Superior temporal gyrus (tissue), 1 donor: ENCODE data around the gene KIF16B.
A peak's percentile ranks its signal among the peaks of the same experiment; 100 is the strongest.
"Not testable (repeated sequence)": the region's sequence is repeated elsewhere in the genome, so short reads cannot be mapped to it uniquely, and the experiment has no call there.

Experiments
- DNase-seq: peaks from one replicate; pipeline ENCODE4 v3.0.0-alpha.2; 2016; ENCODE audit errors: extremely low spot score

The KIF16B gene

GRCh38 chr20:16522651-16523050, 50.6 kb downstream of the KIF16B start:
- DNase-seq = not testable (repeated sequence)

DNA sequence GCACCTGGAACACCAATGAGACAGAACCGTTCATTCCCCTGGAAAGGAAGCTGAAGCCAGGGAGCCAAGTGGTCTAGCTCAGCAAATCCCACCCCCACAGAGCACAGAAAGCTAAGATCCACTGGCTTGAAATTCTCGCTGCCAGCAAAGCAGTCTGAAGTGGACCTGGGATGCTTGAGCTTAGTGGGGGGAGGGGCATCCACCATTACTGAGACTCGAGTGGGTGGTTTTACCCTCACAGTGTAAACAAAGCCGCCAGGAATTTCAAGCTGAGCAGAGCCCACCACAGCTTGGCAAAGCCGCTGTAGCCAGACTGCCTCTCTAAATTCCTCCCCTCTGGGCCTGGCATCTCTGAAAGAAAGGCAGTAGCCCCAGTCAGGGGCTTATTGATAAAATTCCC, 53.1 kb downstream of the KIF16B start:
- no peak for DNase-seq

DNA sequence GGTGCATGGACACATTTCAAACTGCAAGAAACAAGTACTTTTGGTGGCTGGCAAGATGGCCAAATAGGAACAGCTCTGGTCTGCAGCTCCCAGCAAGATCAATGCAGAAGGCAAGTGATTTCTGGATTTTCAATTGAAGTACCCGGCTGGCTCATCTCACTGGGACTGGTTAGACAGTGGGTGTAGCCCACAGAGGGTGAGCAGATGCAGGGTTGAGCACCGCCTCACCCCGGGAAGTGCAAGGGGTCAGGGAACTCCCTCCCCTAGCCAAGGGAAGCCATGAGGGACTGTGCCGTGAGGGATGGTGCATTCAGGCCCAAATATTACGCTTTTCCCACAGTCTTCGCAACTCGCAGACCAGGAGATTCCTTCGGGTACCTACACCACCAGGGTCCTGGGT, 53.6 kb downstream of the KIF16B start:
- DNase-seq = not testable (repeated sequence)

DNA sequence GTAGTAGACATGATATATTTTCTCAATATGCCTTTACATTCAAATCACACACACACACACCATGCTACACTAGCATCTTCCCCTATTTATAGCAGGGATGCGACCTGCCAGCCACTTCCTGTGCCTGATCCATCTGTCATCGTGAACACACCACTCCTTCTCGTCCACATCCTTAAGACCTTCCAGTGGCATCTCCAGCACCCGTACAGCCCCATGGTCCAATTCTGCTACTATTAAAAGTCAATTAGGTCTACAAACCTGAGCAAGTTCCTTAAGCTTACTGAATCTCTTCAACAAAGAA, 54.5 kb downstream of the KIF16B start:
- no peak for DNase-seq

GRCh38 chr20:16517946-16518783, 55.1 kb downstream of the KIF16B start:
- DNase-seq = peak; percentile 69

- no peak for DNase-seq
Measured at GRCh38 chr20:16516794-16517193, 56.5 kb downstream of the KIF16B start.

GRCh38 chr20:16515046-16515445, 58.2 kb downstream of the KIF16B start:
- DNase-seq = no peak

GRCh38 chr20:16514140-16514539, 59.1 kb downstream of the KIF16B start:
- no peak for DNase-seq

GRCh38 chr20:16505894-16506293, 67.4 kb downstream of the KIF16B start:
- no peak for DNase-seq

DNA sequence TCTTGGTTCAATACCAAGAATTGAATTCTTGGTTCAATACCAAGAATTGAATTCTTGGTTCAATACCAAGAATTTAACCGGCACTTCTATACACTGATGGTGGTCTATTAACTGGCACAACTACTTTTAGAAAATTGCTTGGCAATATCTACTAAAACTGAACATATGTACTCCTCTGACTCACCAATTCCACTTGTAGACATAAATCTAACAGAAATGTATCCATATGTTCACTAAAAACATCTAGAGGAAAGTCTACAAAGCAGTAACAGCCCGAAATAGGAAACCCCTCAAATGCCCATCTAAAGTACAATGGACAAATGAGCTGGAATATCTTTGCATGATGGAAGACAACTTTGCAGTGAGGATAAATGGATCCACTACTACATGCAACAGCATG, 71.9 kb downstream of the KIF16B start:
- DNase-seq = no peak

DNA sequence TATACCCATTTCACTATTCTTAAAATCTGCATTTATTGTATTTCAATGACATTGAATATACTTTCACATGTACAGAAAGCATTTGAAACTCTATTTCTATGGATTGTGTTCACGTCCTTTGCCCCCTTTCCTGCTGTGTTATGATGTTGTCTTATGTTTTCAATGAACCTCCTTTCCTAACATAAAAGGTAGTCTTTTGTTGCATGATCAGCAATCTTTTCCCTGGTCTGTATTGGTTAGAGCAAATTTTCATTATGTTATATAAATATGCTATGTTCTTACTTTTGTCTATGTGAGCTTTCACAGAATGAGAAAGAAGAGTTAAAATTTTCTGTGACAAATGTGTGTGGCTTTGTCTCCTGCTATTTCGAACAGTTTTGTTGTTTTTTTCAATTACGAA, 73.1 kb downstream of the KIF16B start:
- no peak for DNase-seq

DNA sequence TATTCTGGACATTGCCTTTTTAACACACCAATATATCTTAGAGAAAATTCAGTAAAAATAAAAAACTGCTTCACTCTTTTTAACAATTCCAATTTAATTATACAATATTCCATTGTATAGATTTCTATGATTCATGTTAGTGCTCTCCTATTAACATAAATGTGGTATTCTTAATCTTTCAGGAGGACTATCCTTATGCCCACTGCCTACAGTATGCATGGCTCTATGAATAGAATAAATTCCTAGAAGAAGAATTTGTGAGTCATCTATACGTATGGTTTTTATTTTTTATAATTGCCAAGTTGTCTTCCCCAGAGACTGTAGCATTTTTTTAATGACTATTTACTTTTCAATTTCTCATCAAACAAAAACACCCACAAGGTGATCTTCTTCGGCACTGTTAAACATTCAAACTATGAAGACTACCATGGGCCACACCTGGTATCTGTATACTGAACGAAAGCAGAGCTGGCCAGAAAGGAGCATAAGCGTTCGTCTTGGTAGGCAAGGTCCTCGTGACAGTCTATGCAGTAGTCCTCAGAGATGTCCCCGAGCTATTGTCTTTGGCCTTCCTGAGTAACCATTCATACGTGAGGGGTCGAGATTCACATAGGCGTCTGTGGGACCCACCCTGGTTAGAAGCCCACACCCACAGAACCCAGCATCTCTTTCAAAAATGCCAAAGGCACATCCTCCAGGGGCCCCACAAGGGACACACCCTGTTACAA, 74.6 kb downstream of the KIF16B start:
- DNase-seq = no peak

- DNase-seq = no peak
Measured at GRCh38 chr20:16497896-16498295, 75.4 kb downstream of the KIF16B start.

DNA sequence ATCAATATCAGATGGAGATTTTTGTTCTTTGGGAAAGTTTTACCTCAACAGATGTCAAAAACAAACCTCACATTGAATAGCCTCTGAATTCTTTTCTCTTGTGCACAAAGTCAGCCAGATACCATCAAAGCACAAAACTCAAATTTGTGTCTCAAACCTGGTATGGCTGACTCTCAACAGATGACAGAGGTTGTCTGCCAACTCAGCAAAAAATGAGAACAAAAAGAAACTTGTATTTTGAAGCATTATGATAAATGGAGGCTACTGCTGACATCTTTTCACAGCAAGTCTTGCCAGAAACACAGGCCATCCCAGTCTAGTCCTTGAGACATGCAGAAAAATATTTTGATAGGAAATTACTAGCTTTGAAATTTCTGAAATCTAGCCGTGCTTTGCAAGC, 79.8 kb downstream of the KIF16B start:
- DNase-seq = no peak

DNA sequence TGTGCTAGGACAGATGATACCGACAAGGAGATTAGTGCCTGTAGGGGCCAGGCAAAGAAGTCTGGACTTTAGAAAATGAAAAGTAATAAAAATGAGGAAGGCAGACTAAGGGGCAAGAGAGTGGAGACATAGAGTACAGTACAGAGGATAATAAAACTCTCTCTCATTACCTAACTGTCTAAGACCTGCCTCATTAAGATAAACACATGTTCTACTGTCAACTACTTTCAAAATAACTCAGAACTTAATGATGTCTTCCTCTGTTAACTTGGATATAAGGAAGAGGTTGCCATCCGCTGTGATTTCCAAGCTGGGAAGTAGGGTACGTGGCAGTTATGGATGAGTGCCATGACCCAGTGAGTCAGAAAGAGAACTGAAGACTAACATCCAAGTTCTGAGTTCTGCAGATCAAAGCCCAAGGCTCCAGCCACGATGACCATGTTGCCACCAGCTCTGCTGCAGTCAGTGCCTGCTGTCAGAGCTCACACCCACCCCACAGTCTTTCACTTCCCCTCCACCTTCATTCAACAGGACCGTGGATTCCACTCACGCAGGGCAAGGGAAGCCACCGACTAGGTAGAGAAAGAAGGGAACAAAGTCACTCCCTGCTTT, 81.8 kb downstream of the KIF16B start:
- DNase-seq = no peak

DNA sequence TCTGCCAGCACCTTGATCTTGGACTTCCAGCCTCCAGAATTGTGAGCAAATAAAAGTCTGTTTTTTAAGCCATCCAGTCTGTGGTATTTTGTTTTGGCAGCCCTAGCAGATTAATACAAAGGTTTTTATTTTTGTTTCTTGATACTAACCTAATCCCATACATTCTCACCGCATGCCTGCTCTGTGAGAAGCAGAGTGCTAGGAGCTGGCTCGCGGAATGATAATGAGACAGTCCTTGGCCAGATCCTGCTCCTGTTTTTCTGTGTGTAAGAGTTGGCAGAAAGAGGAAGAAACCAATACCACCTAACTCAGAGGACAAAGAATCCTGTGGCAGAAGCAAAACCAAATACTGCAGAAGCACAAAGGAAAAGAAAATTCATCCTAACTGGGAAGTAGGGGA, 82.6 kb downstream of the KIF16B start:
- DNase-seq = no peak

GRCh38 chr20:16488616-16489015, 84.6 kb downstream of the KIF16B start:
- DNase-seq = peak; percentile 41

GRCh38 chr20:16488086-16488485, 85.2 kb downstream of the KIF16B start:
- DNase-seq = no peak

GRCh38 chr20:16486532-16486931, 86.7 kb downstream of the KIF16B start:
- DNase-seq = no peak

- DNase-seq = no peak
Measured at GRCh38 chr20:16485401-16485800, 87.8 kb downstream of the KIF16B start.

GRCh38 chr20:16483024-16483423, 90.2 kb downstream of the KIF16B start:
- no peak for DNase-seq

DNA sequence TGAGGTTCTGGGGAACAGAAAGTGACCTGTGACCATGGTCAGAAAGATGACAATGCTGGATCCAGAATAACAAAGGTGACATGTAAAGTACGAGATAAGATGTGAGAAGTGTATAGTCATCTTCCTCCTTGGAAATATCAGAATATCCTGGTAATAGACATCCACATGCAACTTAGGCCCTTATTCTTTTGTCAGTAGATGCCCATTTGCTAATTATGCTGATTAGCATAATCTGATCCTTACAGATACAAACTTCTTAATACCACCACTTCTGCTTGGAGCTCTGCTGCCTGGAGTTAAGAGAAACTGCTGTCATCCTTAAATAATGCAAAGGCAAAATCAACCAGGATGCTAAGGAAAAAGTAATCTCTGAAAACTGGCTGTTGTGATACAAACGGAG, 91.3 kb downstream of the KIF16B start:
- DNase-seq = no peak

- no peak for DNase-seq
Measured at GRCh38 chr20:16479666-16480065, 93.6 kb downstream of the KIF16B start.
